Psoas muscle (tissue), 8 donors: ENCODE results near the gene CCDC170. TPM values are rescaled to one million over a fixed set of nuclear protein-coding genes. Genes with fewer than 3 reads are reported as not detected.
A peak's percentile ranks its signal among the peaks of the same experiment; 100 is the strongest.

Experiments used
- ATAC-seq, 4 donors: fragments of 200-7000 bp; cut with Tn5 transposase; one replicate each; pipeline ENCODE4 v1.9.1; 2020; ENCODE audit warnings: moderate library complexity in 3 of 4, mild to moderate bottlenecking in 2 of 4
- DNase-seq, 2 donors: peaks; one replicate each; pipeline ENCODE4 v3.0.0-alpha.2; 2020
- H3K27ac ChIP-seq: fragments of 200-600 bp; one replicate; pipeline ENCODE4 v1.8.0; 2022
- H3K27me3 ChIP-seq, 3 donors: fragments of 200-600 bp in 1 of 3; one replicate each; pipeline versions ENCODE4 v1.6.1 to v1.8.0; 2013 to 2022; ENCODE audit warnings: low read length in 2 of 3, mild to moderate bottlenecking in 2 of 3, moderate library complexity in 1 of 3; ENCODE audit not compliant: insufficient read depth in 3 of 3
- H3K36me3 ChIP-seq, 2 donors: fragments of 200-600 bp in 1 of 2; one replicate each; pipeline versions ENCODE4 v1.6.1 to v1.8.0; 2013 to 2022; ENCODE audit warnings: low read depth in 1 of 2, mild to moderate bottlenecking in 1 of 2, moderate library complexity in 1 of 2; ENCODE audit not compliant: insufficient read depth in 1 of 2
- H3K4me1 ChIP-seq: fragments of 200-600 bp; one replicate; pipeline ENCODE4 v1.8.0; 2022
- H3K4me3 ChIP-seq: fragments of 200-600 bp; one replicate; pipeline ENCODE4 v1.8.0; 2022; ENCODE audit warnings: mild to moderate bottlenecking
- H3K9me3 ChIP-seq: fragments of 200-600 bp; one replicate; pipeline ENCODE4 v1.8.0; 2022
- WGBS, 3 donors: extraction: QIAGEN DNeasy Blood & Tissue Kit; methylation state at CpG; one replicate each; pipeline versions ENCODE4 v1.1.6 to v1.1.7; 2013; 5-methylcytosine and 5-hydroxymethylcytosine counted together
- intact Hi-C, 2 donors: fragments of 100-400 bp; cut with DNase I; formaldehyde crosslinking; loops; one replicate each; pipeline versions ENCODE4 v1.11.0 to v1.14.2; 2022
- polyA plus RNA-seq, 3 donors: library from polyadenylated mRNA; stranded (reverse); fragments of 200-250 nt; gene quantifications; one replicate each; pipeline ENCODE4 v1.2.3, GENCODE V29; 2013
- total RNA-seq, 4 donors: library from RNA; stranded (reverse); fragmentation: NEBNext Ultra II Directional in 2 of 4; extraction: Animal tissue kit (Norgen Biotek cat#: 25700) in 2 of 4; gene quantifications; one replicate each; pipeline versions ENCODE4 v1.2.1 to v1.2.4, GENCODE V29; 2021 to 2023
- TF ChIP-seq, protein P1 (sequence below): fragments of 200-600 bp; IDR thresholded peaks from one replicate; pipeline ENCODE4 v1.8.0; 2022; ENCODE audit warnings: antibody characterized with exemption
- donor health status: healthy with polysubstance abuse.
- donor health status: DM: no; HTN: no; CAD: no; lungs with moderate emphysema.
- donor health status: Bipolar disorder and iron deficiency.
- donor health status: healthy.
- donor health status: DM: yes; HTN: yes; CAD: no.
- donor health status: DM: no; HTN: no; CAD: no.
- donor health status: DM: no; HTN: no; CAD: no.
- donor health status: DM: yes; HTN: yes; CAD: no.

Gene CCDC170
- total and polyA plus RNA-seq, 7 donors = 0.03 to 0.25 (median 0.14) TPM

DNA sequence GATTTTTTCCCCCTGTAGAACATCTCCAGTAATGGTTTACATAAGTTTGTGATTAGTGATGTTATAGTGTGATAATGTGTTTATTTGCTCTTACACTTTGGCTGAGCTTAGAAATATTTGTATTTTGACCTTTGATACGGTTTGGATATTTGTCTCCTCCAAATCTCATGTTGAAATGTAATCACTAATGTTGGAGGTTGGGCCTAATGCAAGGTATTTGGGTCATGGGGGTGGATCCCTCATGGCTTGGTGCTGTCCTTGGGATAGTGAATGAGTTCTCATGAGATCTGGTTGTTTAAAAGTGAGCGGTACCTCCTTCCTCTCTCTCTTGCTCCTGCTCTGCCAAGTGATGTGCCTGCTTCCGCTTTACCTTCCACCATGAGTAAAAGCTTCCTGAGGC, 147.2 kb downstream of the CCDC170 start:
- Histone ChIP-seq H3K27me3 (no peaks in the 10 kb centered on the region), H3K4me1 (no peaks in the 10 kb centered on the region), H3K36me3 (no peaks in the 10 kb centered on the region), H3K9me3 (peaks cover 5% of the 10 kb centered on the region), H3K4me3 (no peak overlapping the region), H3K27ac (no peak overlapping the region)
- ATAC-seq = no peak
- intact Hi-C loops = no loop called here
- WGBS, 3 donors = 86 to 90% (median 89%) methylated on average over 3 of the region's 3 CpGs
- TF ChIP-seq, protein P1, sequence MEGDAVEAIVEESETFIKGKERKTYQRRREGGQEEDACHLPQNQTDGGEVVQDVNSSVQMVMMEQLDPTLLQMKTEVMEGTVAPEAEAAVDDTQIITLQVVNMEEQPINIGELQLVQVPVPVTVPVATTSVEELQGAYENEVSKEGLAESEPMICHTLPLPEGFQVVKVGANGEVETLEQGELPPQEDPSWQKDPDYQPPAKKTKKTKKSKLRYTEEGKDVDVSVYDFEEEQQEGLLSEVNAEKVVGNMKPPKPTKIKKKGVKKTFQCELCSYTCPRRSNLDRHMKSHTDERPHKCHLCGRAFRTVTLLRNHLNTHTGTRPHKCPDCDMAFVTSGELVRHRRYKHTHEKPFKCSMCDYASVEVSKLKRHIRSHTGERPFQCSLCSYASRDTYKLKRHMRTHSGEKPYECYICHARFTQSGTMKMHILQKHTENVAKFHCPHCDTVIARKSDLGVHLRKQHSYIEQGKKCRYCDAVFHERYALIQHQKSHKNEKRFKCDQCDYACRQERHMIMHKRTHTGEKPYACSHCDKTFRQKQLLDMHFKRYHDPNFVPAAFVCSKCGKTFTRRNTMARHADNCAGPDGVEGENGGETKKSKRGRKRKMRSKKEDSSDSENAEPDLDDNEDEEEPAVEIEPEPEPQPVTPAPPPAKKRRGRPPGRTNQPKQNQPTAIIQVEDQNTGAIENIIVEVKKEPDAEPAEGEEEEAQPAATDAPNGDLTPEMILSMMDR = no peak
- DNase-seq = no peak

DNA sequence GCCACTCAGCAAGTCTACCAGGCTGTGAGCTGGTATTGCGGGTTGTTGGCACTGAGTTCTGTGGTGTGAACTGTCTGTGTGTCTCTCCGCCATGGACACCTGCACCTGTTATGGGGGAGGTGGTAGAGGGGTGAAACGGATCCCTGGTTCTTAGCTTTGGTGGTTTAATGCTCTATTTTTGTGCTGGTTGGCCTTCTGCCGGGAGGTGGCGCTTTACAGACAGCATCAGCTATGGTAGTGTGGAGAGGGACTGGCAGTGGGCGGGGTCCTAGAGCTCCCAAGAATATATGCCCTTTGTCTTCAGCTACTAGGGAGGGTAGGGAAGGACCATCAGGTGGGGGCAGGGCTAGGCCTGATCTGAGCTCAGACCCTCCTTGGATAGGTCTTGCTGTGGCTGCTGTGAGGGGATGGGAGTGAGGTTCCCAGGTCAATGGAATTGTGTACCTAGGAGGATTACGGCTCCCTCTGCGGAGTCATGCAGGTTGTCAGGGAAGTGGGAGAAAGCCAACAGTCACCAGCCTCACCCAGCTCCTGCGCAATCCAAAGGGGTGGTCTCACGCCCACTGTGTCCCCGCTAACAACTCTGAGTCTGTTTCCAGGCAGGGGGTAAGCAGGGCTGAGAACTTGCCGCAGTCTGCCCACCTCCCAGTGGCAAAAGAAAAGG, 154.3 kb downstream of the CCDC170 start:
- Histone ChIP-seq H3K4me1 (no peaks in the 10 kb centered on the region), H3K27ac (no peak overlapping the region), H3K27me3 (no peaks in the 10 kb centered on the region), H3K4me3 (no peak overlapping the region), H3K9me3 (no peaks in the 10 kb centered on the region), H3K36me3 (no peaks in the 10 kb centered on the region)
- no peak for ATAC-seq
- WGBS, 3 donors = 76 to 78% (median 76%) methylated on average over 12 of the region's 12 CpGs
- TF ChIP-seq, protein P1 = no peak
- DNase-seq = no peak
- intact Hi-C loops = no loop called here

DNA sequence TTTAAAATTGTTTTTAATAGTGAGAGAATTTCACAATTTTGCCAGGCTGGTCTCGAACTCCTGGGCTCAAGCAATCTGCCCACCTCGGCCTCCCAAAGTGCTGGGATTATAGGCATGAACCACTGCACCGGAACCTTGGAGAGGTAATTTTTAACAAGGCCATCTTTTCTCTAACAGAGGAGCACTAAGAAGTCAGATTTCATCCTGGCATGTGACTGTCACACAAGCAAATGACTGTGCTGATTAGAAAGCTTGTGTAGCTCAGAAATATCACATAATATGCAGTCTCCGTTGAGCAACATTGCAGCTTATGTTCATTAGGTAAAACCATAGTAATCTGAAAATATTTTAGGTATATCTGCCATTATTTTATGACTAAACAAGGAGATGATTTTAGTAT, 156.0 kb downstream of the CCDC170 start:
- Histone ChIP-seq H3K36me3 (no peaks in the 10 kb centered on the region), H3K9me3 (peaks cover 6% of the 10 kb centered on the region), H3K4me3 (no peak overlapping the region), H3K27ac (no peak overlapping the region), H3K4me1 (no peaks in the 10 kb centered on the region), H3K27me3 (peaks cover 0 to 2% (median 0%) of the 10 kb centered on the region in 3 donors)
- TF ChIP-seq, protein P1 = no peak
- no peak for DNase-seq
- ATAC-seq = no peak
- WGBS, 3 donors = 59 to 74% (median 66%) methylated on average over 4 of the region's 4 CpGs
- intact Hi-C loops = no loop called here

DNA sequence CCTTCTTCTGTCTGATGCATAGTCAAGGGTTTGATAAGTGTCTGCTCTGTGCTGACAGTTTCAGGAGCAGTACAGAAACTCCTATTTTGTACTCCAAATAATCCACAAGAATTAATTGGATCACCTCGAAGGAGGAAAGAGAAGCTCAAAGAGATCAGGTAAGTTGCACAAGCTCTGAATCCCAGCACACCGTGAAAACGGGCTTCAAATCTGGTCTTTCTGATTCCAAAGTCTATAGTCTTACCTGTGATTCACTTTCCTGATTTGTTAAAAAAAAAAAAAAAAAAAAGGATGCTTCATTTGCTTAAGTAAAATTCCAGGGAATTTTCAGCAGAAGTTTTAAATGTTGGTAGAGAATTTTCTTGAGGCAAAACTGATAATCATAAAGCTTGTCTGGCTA, 157.8 kb downstream of the CCDC170 start:
- no peak overlapping the region for H3K4me3 ChIP-seq
- peaks cover 10% of the 10 kb centered on the region for H3K9me3 ChIP-seq
- H3K4me1 ChIP-seq = no peaks in the 10 kb centered on the region
- intact Hi-C loops = no loop called here
- 90 to 92% (median 91%) methylated on average over 3 of the region's 3 CpGs for WGBS, 3 donors
- TF ChIP-seq, protein P1 = no peak
- ATAC-seq = no peak
- DNase-seq = no peak
- H3K27me3 ChIP-seq = peaks cover 0 to 2% (median 0%) of the 10 kb centered on the region in 3 donors
- H3K27ac ChIP-seq = no peak overlapping the region
- no peaks in the 10 kb centered on the region for H3K36me3 ChIP-seq

DNA sequence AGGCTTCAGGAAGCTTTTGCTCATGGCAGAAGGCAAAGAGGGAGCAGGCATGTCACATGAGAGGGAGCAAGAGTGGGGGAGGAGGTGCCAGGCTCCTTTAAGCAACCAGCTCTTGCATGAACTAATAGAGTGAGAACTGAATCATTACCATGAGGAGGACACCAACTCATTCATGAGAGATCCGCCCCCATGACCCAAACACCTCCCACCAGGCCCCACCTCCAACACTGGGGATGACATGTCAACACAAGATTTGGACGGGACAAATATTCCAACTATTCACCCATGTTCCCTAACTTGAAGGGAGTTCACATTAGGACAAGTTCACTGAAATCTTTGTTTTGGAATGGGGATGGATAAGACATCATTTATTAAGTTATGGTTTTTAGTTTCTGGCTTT, 158.5 kb downstream of the CCDC170 start:
- Histone ChIP-seq H3K4me3 (no peak overlapping the region), H3K4me1 (no peaks in the 10 kb centered on the region), H3K27me3 (peaks cover 0 to 2% (median 0%) of the 10 kb centered on the region in 3 donors), H3K27ac (no peak overlapping the region), H3K36me3 (no peaks in the 10 kb centered on the region), H3K9me3 (peaks cover 10% of the 10 kb centered on the region)
- 28 to 44% (median 37%) methylated on average over 2 of the region's 2 CpGs for whole genome bisulfite sequencing, 3 donors
- ATAC-seq (peak in 1 of 4 donors; percentile 26), DNase-seq (peak in 1 of 2 donors; percentile 19)
- TF ChIP-seq, protein P1 = no peak
- intact Hi-C loops = no loop called here
